ENCODE results near the gene PLCH1.
"Not testable (repeated sequence)": the region's sequence is repeated elsewhere in the genome, so short reads cannot be mapped to it uniquely, and the experiment has no call there.

PLCH1 gene

GRCh38 chr3:155411500-155412223, 333.2 kb downstream of the PLCH1 start:
- Histone ChIP-seq H3K9me3 (ENCODE audit: control insufficient read depth, low read length) (peaks cover 4% of the 10 kb centered on the region), H3K36me3 (ENCODE audit: control insufficient read depth, insufficient read depth, low read length, severe bottlenecking) (no peaks in the 10 kb centered on the region), H3K4me1 (ENCODE audit: control insufficient read depth, insufficient read depth, low read length) (peaks cover 10% of the 10 kb centered on the region), H3K9ac (ENCODE audit: low read length) (no peak overlapping the region), H3K27me3 (replicated peaks; ENCODE audit: control insufficient read depth, insufficient read depth, low read length) (no peaks in the 10 kb centered on the region), H3K4me3 (ENCODE audit: low read length) (no peak overlapping the region)
- no peak for DNase-seq (ENCODE audit: low read depth)

GRCh38 chr3:155409336-155409735, 335.5 kb downstream of the PLCH1 start:
- Histone ChIP-seq H3K9me3 (ENCODE audit: control insufficient read depth, low read length) (peaks cover 4% of the 10 kb centered on the region), H3K4me1 (ENCODE audit: control insufficient read depth, insufficient read depth, low read length) (peaks cover 7% of the 10 kb centered on the region)

GRCh38 chr3:155407971-155408370, 336.9 kb downstream of the PLCH1 start:
- H3K27me3 ChIP-seq (replicated peaks; ENCODE audit: control insufficient read depth, insufficient read depth, low read length), result no peaks in the 10 kb centered on the region
- no peaks in the 10 kb centered on the region for H3K36me3 ChIP-seq (ENCODE audit: control insufficient read depth, insufficient read depth, low read length, severe bottlenecking)
- DNase-seq (ENCODE audit: low read depth), result no peak
- no peak overlapping the region for H3K9ac ChIP-seq (ENCODE audit: low read length)
- H3K4me1 ChIP-seq (ENCODE audit: control insufficient read depth, insufficient read depth, low read length), result peaks cover 7% of the 10 kb centered on the region
- no peak overlapping the region for H3K4me3 ChIP-seq (ENCODE audit: low read length)
- peaks cover 4% of the 10 kb centered on the region for H3K9me3 ChIP-seq (ENCODE audit: control insufficient read depth, low read length)

More at GRCh38 chr3:155409336-155409735, 335.5 kb downstream of the PLCH1 start:
- Histone ChIP-seq H3K36me3 (ENCODE audit: control insufficient read depth, insufficient read depth, low read length, severe bottlenecking) (no peaks in the 10 kb centered on the region), H3K4me3 (ENCODE audit: low read length) (no peak overlapping the region), H3K9ac (ENCODE audit: low read length) (no peak overlapping the region), H3K27me3 (replicated peaks; ENCODE audit: control insufficient read depth, insufficient read depth, low read length) (no peaks in the 10 kb centered on the region)
- DNase-seq (ENCODE audit: low read depth), result no peak

- Histone ChIP-seq H3K27me3 (replicated peaks; ENCODE audit: control insufficient read depth, insufficient read depth, low read length) (no peaks in the 10 kb centered on the region), H3K4me1 (ENCODE audit: control insufficient read depth, insufficient read depth, low read length) (peaks cover 7% of the 10 kb centered on the region), H3K4me3 (ENCODE audit: low read length) (no peak overlapping the region), H3K9me3 (ENCODE audit: control insufficient read depth, low read length) (peaks cover 4% of the 10 kb centered on the region), H3K36me3 (ENCODE audit: control insufficient read depth, insufficient read depth, low read length, severe bottlenecking) (no peaks in the 10 kb centered on the region), H3K9ac (ENCODE audit: low read length) (no peak overlapping the region)
- DNase-seq (ENCODE audit: low read depth), result no peak
These were observed 337.5 kb downstream of the PLCH1 start for GRCh38 chr3:155407331-155407730.

GRCh38 chr3:155404486-155404885, 340.4 kb downstream of the PLCH1 start:
- H3K9me3 ChIP-seq (ENCODE audit: control insufficient read depth, low read length), result no peaks in the 10 kb centered on the region
- no peaks in the 10 kb centered on the region for H3K27me3 ChIP-seq (replicated peaks; ENCODE audit: control insufficient read depth, insufficient read depth, low read length)
- DNase-seq (ENCODE audit: low read depth), result no peak
- H3K9ac ChIP-seq (ENCODE audit: low read length), result no peak overlapping the region
- peaks cover 7% of the 10 kb centered on the region for H3K4me1 ChIP-seq (ENCODE audit: control insufficient read depth, insufficient read depth, low read length)
- no peaks in the 10 kb centered on the region for H3K36me3 ChIP-seq (ENCODE audit: control insufficient read depth, insufficient read depth, low read length, severe bottlenecking)
- H3K4me3 ChIP-seq (ENCODE audit: low read length), result no peak overlapping the region

GRCh38 chr3:155402656-155403055, 342.2 kb downstream of the PLCH1 start:
- H3K9me3 ChIP-seq (ENCODE audit: control insufficient read depth, low read length), result no peaks in the 10 kb centered on the region
- H3K36me3 ChIP-seq (ENCODE audit: control insufficient read depth, insufficient read depth, low read length, severe bottlenecking), result no peaks in the 10 kb centered on the region
- no peak overlapping the region for H3K9ac ChIP-seq (ENCODE audit: low read length)
- DNase-seq (ENCODE audit: low read depth), result peak; percentile 38
- no peaks in the 10 kb centered on the region for H3K27me3 ChIP-seq (replicated peaks; ENCODE audit: control insufficient read depth, insufficient read depth, low read length)
- H3K4me3 ChIP-seq (ENCODE audit: low read length), result no peak overlapping the region
- H3K4me1 ChIP-seq (ENCODE audit: control insufficient read depth, insufficient read depth, low read length), result peaks cover 4% of the 10 kb centered on the region

- no peaks in the 10 kb centered on the region for H3K36me3 ChIP-seq (ENCODE audit: control insufficient read depth, insufficient read depth, low read length, severe bottlenecking)
- no peak overlapping the region for H3K4me3 ChIP-seq (ENCODE audit: low read length)
- DNase-seq (ENCODE audit: low read depth), result peak; percentile 57
- no peaks in the 10 kb centered on the region for H3K4me1 ChIP-seq (ENCODE audit: control insufficient read depth, insufficient read depth, low read length)
- no peaks in the 10 kb centered on the region for H3K27me3 ChIP-seq (replicated peaks; ENCODE audit: control insufficient read depth, insufficient read depth, low read length)
- no peaks in the 10 kb centered on the region for H3K9me3 ChIP-seq (ENCODE audit: control insufficient read depth, low read length)
- no peak overlapping the region for H3K9ac ChIP-seq (ENCODE audit: low read length)
These were observed 346.8 kb downstream of the PLCH1 start for GRCh38 chr3:155398046-155398445.

GRCh38 chr3:155394896-155395295, 350.0 kb downstream of the PLCH1 start:
- not testable (repeated sequence) for H3K9ac ChIP-seq (ENCODE audit: low read length); DNase-seq (ENCODE audit: low read depth); H3K27me3 ChIP-seq (replicated peaks; ENCODE audit: control insufficient read depth, insufficient read depth, low read length); H3K4me3 ChIP-seq (ENCODE audit: low read length); H3K36me3 ChIP-seq (ENCODE audit: control insufficient read depth, insufficient read depth, low read length, severe bottlenecking); H3K9me3 ChIP-seq (ENCODE audit: control insufficient read depth, low read length)
- H3K4me1 ChIP-seq (ENCODE audit: control insufficient read depth, insufficient read depth, low read length), result peaks cover 24% of the 10 kb centered on the region

- Histone ChIP-seq H3K9ac (ENCODE audit: low read length) (no peak overlapping the region), H3K4me3 (ENCODE audit: low read length) (no peak overlapping the region), H3K4me1 (ENCODE audit: control insufficient read depth, insufficient read depth, low read length) (peaks cover 24% of the 10 kb centered on the region), H3K9me3 (ENCODE audit: control insufficient read depth, low read length) (no peaks in the 10 kb centered on the region), H3K27me3 (replicated peaks; ENCODE audit: control insufficient read depth, insufficient read depth, low read length) (no peaks in the 10 kb centered on the region), H3K36me3 (ENCODE audit: control insufficient read depth, insufficient read depth, low read length, severe bottlenecking) (no peaks in the 10 kb centered on the region)
- DNase-seq (ENCODE audit: low read depth), result no peak
These were observed 350.6 kb downstream of the PLCH1 start for GRCh38 chr3:155394240-155394639.

- H3K4me3 ChIP-seq (ENCODE audit: low read length), result no peak overlapping the region
- H3K9ac ChIP-seq (ENCODE audit: low read length), result no peak overlapping the region
- H3K4me1 ChIP-seq (ENCODE audit: control insufficient read depth, insufficient read depth, low read length), result peaks cover 24% of the 10 kb centered on the region
- no peaks in the 10 kb centered on the region for H3K27me3 ChIP-seq (replicated peaks; ENCODE audit: control insufficient read depth, insufficient read depth, low read length)
- no peaks in the 10 kb centered on the region for H3K36me3 ChIP-seq (ENCODE audit: control insufficient read depth, insufficient read depth, low read length, severe bottlenecking)
- no peaks in the 10 kb centered on the region for H3K9me3 ChIP-seq (ENCODE audit: control insufficient read depth, low read length)
- DNase-seq (ENCODE audit: low read depth), result peak; percentile 36
These were observed 351.6 kb downstream of the PLCH1 start for GRCh38 chr3:155393316-155393715.

- no peaks in the 10 kb centered on the region for H3K36me3 ChIP-seq (ENCODE audit: control insufficient read depth, insufficient read depth, low read length, severe bottlenecking)
- H3K9me3 ChIP-seq (ENCODE audit: control insufficient read depth, low read length), result no peaks in the 10 kb centered on the region
- H3K27me3 ChIP-seq (replicated peaks; ENCODE audit: control insufficient read depth, insufficient read depth, low read length), result no peaks in the 10 kb centered on the region
- DNase-seq (ENCODE audit: low read depth), result no peak
- no peak overlapping the region for H3K4me3 ChIP-seq (ENCODE audit: low read length)
- peaks cover 24% of the 10 kb centered on the region for H3K4me1 ChIP-seq (ENCODE audit: control insufficient read depth, insufficient read depth, low read length)
- H3K9ac ChIP-seq (ENCODE audit: low read length), result no peak overlapping the region
These were observed 352.7 kb downstream of the PLCH1 start for GRCh38 chr3:155392138-155392537.

GRCh38 chr3:155391551-155391958, 353.3 kb downstream of the PLCH1 start:
- H3K36me3 ChIP-seq (ENCODE audit: control insufficient read depth, insufficient read depth, low read length, severe bottlenecking), result no peaks in the 10 kb centered on the region
- H3K4me1 ChIP-seq (ENCODE audit: control insufficient read depth, insufficient read depth, low read length), result peaks cover 24% of the 10 kb centered on the region
- peak; percentile 93 for DNase-seq (ENCODE audit: low read depth)
- no peaks in the 10 kb centered on the region for H3K9me3 ChIP-seq (ENCODE audit: control insufficient read depth, low read length)
- no peak overlapping the region for H3K4me3 ChIP-seq (ENCODE audit: low read length)
- no peaks in the 10 kb centered on the region for H3K27me3 ChIP-seq (replicated peaks; ENCODE audit: control insufficient read depth, insufficient read depth, low read length)
- H3K9ac ChIP-seq (ENCODE audit: low read length), result peak overlapping the region; percentile 16

All from adipocyte (in vitro differentiated cells).